Bronchial smooth muscle cell (primary cell): ENCODE measurements around the gene CES2. TPM values are rescaled to one million over a fixed set of nuclear protein-coding genes. Genes with fewer than 3 reads are reported as not detected.

ENCODE experiments used
- total RNA-seq: library from RNA; depleted of rRNA; stranded (reverse); fragments of >200 nt; gene quantifications from 2 replicates; pipeline ENCODE4 v1.2.1, GENCODE V29; 2014

The CES2 gene, protein sequence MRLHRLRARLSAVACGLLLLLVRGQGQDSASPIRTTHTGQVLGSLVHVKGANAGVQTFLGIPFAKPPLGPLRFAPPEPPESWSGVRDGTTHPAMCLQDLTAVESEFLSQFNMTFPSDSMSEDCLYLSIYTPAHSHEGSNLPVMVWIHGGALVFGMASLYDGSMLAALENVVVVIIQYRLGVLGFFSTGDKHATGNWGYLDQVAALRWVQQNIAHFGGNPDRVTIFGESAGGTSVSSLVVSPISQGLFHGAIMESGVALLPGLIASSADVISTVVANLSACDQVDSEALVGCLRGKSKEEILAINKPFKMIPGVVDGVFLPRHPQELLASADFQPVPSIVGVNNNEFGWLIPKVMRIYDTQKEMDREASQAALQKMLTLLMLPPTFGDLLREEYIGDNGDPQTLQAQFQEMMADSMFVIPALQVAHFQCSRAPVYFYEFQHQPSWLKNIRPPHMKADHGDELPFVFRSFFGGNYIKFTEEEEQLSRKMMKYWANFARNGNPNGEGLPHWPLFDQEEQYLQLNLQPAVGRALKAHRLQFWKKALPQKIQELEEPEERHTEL
- total RNA-seq: 20.6 and 29.0 TPM in 2 replicates

DNA sequence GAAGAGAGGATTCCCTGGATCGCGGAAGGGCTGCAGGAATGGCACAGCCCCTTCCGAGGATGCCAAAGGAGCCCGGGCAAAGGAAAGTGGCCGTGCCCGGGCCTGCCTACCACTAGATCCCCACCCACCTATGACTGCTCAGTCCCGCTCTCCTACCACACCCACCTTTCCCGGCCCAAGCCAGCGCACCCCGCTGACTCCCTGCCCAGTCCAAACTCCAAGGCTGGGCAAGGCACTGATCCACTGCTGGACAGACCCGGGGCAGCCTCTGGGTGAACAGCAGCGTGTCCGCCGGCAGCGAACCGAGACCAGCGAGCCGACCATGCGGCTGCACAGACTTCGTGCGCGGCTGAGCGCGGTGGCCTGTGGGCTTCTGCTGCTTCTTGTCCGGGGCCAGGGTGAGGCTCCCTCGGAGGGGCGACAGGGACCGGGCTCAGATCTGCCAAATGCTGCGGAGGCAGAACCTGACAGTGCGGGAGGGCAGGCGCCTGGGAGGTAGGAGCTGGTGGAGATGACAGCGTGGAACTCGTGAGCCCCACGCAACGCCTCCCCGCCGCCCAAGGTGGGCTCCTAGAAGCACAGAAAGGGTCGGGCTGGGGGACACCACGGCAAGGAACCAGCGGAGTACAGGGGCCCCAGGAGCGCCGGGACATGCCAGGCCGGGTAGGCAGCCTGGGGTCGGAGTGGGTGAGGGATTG is at the start of gene CES2:
Gene CES2 (plus strand): TSS at position 203 of the 698 bp plus-strand sequence. CDS start 120 bp downstream, at position 323.

DNA sequence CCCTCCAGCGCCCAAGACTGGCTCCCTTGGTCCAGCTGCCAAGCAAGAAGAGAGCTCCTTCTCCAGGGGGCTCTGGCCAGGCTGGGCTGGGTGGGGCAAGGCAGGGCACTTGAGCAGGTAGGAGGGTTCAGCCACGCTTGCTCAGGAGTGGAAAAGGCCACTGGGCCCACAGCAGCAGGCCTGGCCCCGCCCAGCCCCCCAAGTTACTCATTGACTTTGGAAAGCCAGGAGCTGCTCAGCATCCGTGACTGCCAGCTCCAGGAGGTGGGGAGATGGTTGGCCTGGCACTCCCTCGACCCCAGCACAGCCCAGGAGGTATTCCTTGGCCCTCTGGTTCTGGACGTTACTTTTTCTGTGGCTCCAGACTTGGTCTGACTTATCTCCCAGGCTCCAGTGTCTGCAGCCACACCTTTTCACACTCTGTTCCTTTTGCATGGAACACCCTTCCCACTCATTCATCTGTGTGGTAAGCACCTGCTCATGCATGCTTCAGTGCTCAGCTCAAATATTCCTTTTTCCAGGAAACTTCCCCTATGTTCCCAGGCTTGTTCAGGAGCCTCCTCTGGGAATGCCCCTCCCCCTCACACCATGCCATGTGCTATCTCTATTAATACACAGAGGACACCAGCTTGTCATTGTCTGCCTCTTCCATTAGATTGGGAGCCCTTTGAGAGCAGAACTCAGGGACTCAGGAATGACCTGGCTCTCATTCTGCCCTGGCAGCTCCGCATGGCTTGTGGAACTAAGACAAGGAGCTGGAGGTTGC is 16.3 kb upstream of the CES2 start, which contains the start of gene CDH16:
Gene CDH16 (minus strand): TSS at position 83 of the 766 bp plus-strand sequence. CDS start 820 bp downstream, outside the sequence.

DNA sequence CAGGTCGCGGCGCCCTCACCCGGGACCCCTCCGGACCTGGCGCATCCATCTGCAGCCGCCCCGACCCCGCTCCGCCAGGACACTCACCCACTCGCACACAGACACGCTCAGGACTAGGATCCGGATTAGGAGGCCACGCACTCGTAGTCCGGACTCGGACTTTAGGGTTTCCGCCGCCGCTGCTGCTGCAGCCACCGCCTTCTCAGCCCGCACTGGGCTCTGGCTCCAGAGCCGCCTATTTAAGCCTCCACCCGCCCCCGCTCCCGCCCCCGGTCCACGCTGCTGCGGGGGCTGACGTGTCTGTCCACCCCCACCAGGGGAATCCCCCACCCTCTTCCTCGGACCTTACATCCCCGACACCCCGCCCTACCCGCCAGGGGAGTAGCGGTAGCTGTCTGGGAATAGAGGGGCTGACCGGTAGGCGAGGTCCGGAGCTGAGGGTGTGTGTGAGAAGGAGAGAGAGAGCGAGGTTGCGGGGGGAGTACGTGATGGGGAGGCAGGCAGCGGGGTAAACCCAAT is 9.9 kb upstream of the CES2 start, which contains the start of gene RRAD:
Gene RRAD (minus strand): TSS at position 214 of the 519 bp plus-strand sequence. CDS start 356 bp downstream, outside the sequence.

DNA sequence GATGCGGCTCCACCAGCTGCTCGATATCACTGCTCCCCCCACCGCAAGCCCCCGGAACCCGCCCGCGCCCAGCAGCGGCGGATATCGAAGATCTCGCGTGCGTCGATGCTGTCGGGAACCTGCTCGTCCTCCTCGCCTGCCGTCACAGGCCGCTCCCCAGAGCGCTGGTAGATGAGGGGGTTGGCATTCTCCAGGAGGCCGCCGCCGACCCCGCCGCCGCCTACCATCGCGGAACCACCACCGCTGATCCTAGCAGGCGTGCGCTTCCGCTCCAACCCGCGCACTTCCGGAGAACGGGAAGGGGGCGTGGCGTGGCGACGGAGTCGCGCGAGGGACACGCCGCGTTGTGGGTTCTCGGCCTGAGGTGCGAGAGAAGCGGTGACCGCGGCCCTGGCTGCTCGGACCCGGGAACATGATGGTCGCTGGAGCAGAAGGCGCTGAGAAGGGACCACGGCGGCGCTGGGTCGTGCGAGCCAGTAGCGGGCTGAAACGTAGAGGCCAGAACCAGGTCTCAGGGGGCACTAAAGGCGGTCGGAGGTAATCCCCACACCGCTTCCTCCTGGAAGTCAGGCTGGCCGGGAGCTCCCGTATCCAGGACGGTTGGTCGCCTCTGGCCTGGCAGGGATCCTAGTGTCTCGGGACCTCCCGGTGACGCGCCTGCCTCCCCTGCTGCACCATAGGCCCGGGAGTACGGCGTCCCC is 1.0 kb upstream of the CES2 start, which contains the start of gene CIAO2B:
Gene CIAO2B (minus strand): TSS at position 265 of the 701 bp plus-strand sequence. CDS start 38 bp downstream, at position 227.

DNA sequence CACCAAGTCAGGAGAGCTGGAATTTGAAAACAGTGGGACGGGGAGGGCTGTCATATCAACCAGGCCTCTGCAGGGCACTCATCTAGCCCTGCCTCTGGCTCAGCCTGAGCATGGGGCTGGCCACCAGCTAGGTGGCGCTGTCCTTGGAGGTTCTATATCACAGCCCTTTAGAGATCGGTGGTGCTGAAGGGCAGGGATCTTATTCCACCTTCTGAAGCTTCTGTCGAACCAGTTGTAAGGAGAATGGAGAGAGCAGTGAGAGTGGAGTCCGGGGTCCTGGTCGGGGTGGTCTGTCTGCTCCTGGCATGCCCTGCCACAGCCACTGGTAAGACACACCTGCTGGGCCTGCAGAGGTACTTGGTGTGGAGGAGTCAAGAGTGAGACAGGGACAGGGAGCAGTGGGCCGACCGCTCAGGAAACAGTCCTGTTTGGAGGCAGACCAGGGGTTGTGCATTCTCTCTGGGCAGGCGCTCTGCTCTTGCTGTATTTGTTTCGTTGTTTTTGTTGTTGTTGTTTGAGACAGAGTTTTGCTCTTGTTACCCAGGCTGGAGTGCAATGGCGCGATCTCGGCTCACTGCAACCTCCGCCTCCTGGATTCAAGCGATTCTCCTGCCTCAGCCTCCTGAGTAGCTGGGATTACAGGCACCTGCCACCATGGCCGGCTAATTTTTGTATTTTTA is 25.9 kb downstream of the CES2 start, which contains the start of gene CES3:
Gene CES3 (plus strand): TSS at position 202 of the 680 bp plus-strand sequence. CDS start 42 bp downstream, at position 244.

DNA sequence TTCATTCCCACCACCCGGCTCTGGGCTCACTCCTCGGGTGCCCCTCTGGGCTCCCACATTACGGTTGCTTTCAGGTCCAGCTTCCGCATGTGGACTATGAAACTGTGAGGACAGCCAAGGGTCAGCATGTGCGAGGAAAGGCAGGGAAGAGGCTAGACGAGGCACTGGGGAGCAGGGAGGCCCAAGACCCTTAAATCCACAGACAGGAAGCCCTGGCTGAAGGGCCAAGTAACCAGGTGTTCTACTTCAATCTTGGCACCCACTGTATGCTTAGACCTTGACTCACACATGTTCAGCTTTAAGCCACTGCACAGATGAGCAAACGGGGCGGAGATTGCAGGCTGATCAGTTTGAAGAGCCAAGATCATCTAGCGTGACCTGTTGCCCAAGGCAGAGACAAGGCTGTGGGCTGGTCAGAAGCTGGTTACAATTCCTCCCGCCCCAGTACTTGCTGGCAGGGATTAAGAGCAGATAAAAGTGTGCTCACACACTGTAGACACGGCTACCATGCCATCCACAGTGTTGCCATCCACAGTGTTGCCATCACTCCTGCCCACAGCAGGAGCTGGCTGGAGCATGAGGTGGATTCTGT is 53.0 kb downstream of the CES2 start, which contains the start of gene CES4A:
Gene CES4A (plus strand): TSS at position 393 of the 592 bp plus-strand sequence. CDS start 184 bp downstream, at position 577.

Other genes with a start within 250 kb of the CES2 start
- gene CMTM4, start 238.8 kb upstream of the CES2 start, total RNA-seq: 3.5 and 6.5 TPM in 2 replicates
- 122 and 152 TPM in 2 replicates for gene DYNC1LI2, start 183.9 kb upstream of the CES2 start, total RNA-seq
- gene TERB1, start 133.9 kb upstream of the CES2 start, total RNA-seq: under 0.01 and 0.09 TPM in 2 replicates
- gene NAE1, start 104.5 kb upstream of the CES2 start, total RNA-seq: 52.1 and 56.9 TPM in 2 replicates
- gene CA7, start 91.1 kb upstream of the CES2 start, total RNA-seq: not detected in 2 replicates
- 5.1 and 5.2 TPM in 2 replicates for gene PDP2, start 55.0 kb upstream of the CES2 start, total RNA-seq
- gene CDH16, start 16.6 kb upstream of the CES2 start, total RNA-seq: not detected in 2 replicates
- 9.8 and 11.7 TPM in 2 replicates for gene RRAD, start 10.0 kb upstream of the CES2 start, total RNA-seq
- 154 and 205 TPM in 2 replicates for gene CIAO2B, start 1.1 kb upstream of the CES2 start, total RNA-seq
- 0.17 and 0.95 TPM in 2 replicates for gene CES3, start 25.8 kb downstream of the CES2 start, total RNA-seq
- gene CES4A, start 53.1 kb downstream of the CES2 start, total RNA-seq: 1.1 and 3.3 TPM in 2 replicates
- gene CBFB, start 93.6 kb downstream of the CES2 start, total RNA-seq: 49.2 and 80.2 TPM in 2 replicates
- 10.9 and 12.3 TPM in 2 replicates for gene PHAF1, start 174.4 kb downstream of the CES2 start, total RNA-seq
- 30.4 and 30.6 TPM in 2 replicates for gene B3GNT9, start 215.5 kb downstream of the CES2 start, total RNA-seq
- gene TRADD, start 224.4 kb downstream of the CES2 start, total RNA-seq: 22.2 and 24.0 TPM in 2 replicates
- gene FBXL8, start 224.4 kb downstream of the CES2 start, total RNA-seq: 13.1 and 14.2 TPM in 2 replicates
- gene HSF4, start 229.2 kb downstream of the CES2 start, total RNA-seq: 29.5 and 58.1 TPM in 2 replicates
- 18.1 and 36.8 TPM in 2 replicates for gene NOL3, start 235.0 kb downstream of the CES2 start, total RNA-seq
- 27.7 and 30.4 TPM in 2 replicates for gene MATCAP1, start 248.4 kb downstream of the CES2 start, total RNA-seq